Panc1 (cell line): ENCODE data around the gene ADPGK. TPM values are rescaled to one million over a fixed set of nuclear protein-coding genes. Genes with fewer than 3 reads are reported as not detected.

Experiments
- ATAC-seq: fragments of 200-7000 bp; cut with Tn5 transposase; 2 replicates; pipeline ENCODE4 v1.9.1; 2020; ENCODE audit warnings: mild to moderate bottlenecking, moderate library complexity
- Bru-seq: library from RNA; stranded (reverse); fragments of 400-500 nt; gene quantifications from one replicate; lab custom pipeline; 2021; lab: Mats Ljungman, UMichigan
- BruChase-seq, 2 experiments: library from RNA; stranded (reverse); fragments of 400-500 nt; gene quantifications; one replicate each; lab custom pipeline; 2021; lab: Mats Ljungman, UMichigan
- BruUV-seq: library from RNA; stranded (reverse); fragments of 400-500 nt; replicated peaks from 2 replicates; lab custom pipeline; 2021; lab: Mats Ljungman, UMichigan
- CTCF ChIA-PET: fragments of 300-600 bp; sonication (Branson Sonifier 250); formaldehyde crosslinking; loops from one replicate; lab custom pipeline; 2022; ENCODE audit warnings: antibody characterized with exemption; lab: Charles Lee
- POLR2A ChIA-PET: fragments of 300-600 bp; sonication (Branson Sonifier 250); formaldehyde crosslinking; loops from one replicate; lab custom pipeline; 2022; ENCODE audit warnings: antibody characterized with exemption; lab: Charles Lee
- DNase-seq: peaks from one replicate; pipeline ENCODE4 v3.0.0-alpha.2; 2010; ENCODE audit warnings: low read depth, low spot score
- H3K27ac ChIP-seq: 2 replicates; pipeline ENCODE4 v1.5.1; 2011; ENCODE audit warnings: mild to moderate bottlenecking, low read length, inconsistent platforms
- H3K27me3 ChIP-seq: fragments of 200-500 bp; sonication (Bioruptor generic); 2 replicates; pipeline ENCODE4 v1.6.0; 2014; ENCODE audit warnings: low read length, inconsistent platforms; ENCODE audit not compliant: control insufficient read depth, insufficient read depth
- H3K36me3 ChIP-seq: fragments of 200-500 bp; sonication (Bioruptor generic); 2 replicates; pipeline ENCODE4 v1.5.1; 2014; ENCODE audit warnings: inconsistent platforms, mild to moderate bottlenecking, low read length, moderate library complexity; ENCODE audit not compliant: control insufficient read depth, insufficient read depth
- H3K4me1 ChIP-seq: 2 replicates; pipeline ENCODE4 v1.5.1; 2011; ENCODE audit warnings: inconsistent platforms, mild to moderate bottlenecking, low read length, moderate library complexity; ENCODE audit not compliant: control insufficient read depth, insufficient read depth
- H3K4me3 ChIP-seq, 2 experiments: 2 replicates each; pipeline ENCODE4 v1.5.1; 2011 to 2012; ENCODE audit warnings: low read depth in 2 of 2, low read length in 2 of 2, mild to moderate bottlenecking in 2 of 2, inconsistent platforms in 1 of 2, moderate library complexity in 1 of 2
- H3K9me3 ChIP-seq: fragments of 200-500 bp; sonication (Bioruptor generic); 2 replicates; pipeline ENCODE4 v1.5.1; 2014; ENCODE audit warnings: low read depth, mild to moderate bottlenecking, inconsistent platforms, low read length, moderate library complexity; ENCODE audit not compliant: control insufficient read depth, insufficient read depth
- CTCF ChIP-seq: fragments of 450-650 bp; IDR thresholded peaks from 2 replicates; pipeline ENCODE4 v1.5.1; 2017; ENCODE audit warnings: mild to moderate bottlenecking
- POLR2AphosphoS5 ChIP-seq: IDR thresholded peaks from 2 replicates; pipeline ENCODE4 v1.6.1; 2012; ENCODE audit warnings: mild to moderate bottlenecking, low read depth, low read length, moderate library complexity
- REST ChIP-seq, 2 experiments: IDR thresholded peaks; 2 replicates each; pipeline ENCODE4 v1.6.1; 2011 to 2012; ENCODE audit warnings: low read depth in 2 of 2, control low read depth in 1 of 2, low read length in 1 of 2, mild to moderate bottlenecking in 1 of 2, moderate library complexity in 1 of 2; ENCODE audit not compliant: insufficient read depth in 1 of 2
- SIN3A ChIP-seq: IDR thresholded peaks from 2 replicates; pipeline ENCODE4 v1.6.1; 2012; ENCODE audit warnings: low read depth, mild to moderate bottlenecking, low read length, moderate library complexity, borderline replicate concordance; ENCODE audit not compliant: insufficient read depth
- TCF7L2 ChIP-seq: IDR thresholded peaks from 2 replicates; pipeline ENCODE4 v1.6.1; 2011; ENCODE audit warnings: mild to moderate bottlenecking, low read depth, low read length, inconsistent platforms
- in situ Hi-C: cut with HindIII; loops from 2 replicates; pipeline ENCODE4 v1.10.0; 2016; ENCODE audit warnings: low sequenced_read_pairs, low pct_unique_long_range_greater_than_20kb
- intact Hi-C: fragments of 100-400 bp; cut with micrococcal nuclease; formaldehyde crosslinking; loops from one replicate; pipeline ENCODE4 v1.10.0; 2022; ENCODE audit not compliant: unreplicated experiment
- long read RNA-seq: library from polyadenylated mRNA; unstranded; transcript quantifications from one replicate; pipeline ENCODE4 v2.0.0, GENCODE V29; 2021; ENCODE audit not compliant: unreplicated experiment
- polyA plus RNA-seq: library from polyadenylated mRNA; unstranded; fragments of >200 nt; gene quantifications from one replicate; pipeline ENCODE4 v1.2.1, GENCODE V29; 2012; ENCODE audit warnings: missing spikeins; ENCODE audit not compliant: insufficient read length
- total RNA-seq: library from RNA; stranded (reverse); gene quantifications from one replicate; pipeline ENCODE4 v1.2.1, GENCODE V29; 2021; ENCODE audit not compliant: unreplicated experiment

Gene ADPGK
- total RNA-seq (63.1 TPM), Bru-seq, nascent RNA (percentile 88 among the genes with signal in this experiment), BruChase-seq, experiment 1, labeled RNA remaining after a 2-hour chase (percentile 89 among the genes with signal in this experiment), BruChase-seq, experiment 2, labeled RNA remaining after a 6-hour chase (percentile 88 among the genes with signal in this experiment)
- 31.0 TPM for polyA plus RNA-seq
- long read RNA-seq, transcript ADPGK-201 (7 exons, 2,557 nt), result major isoform, 34 of 218 reads
- long read RNA-seq, partial matches to known transcripts, result 15 of 218 reads
- long read RNA-seq, other reads (novel, unspliced or antisense), result 165 of 218 reads

- Histone ChIP-seq H3K4me3 (peak within 1 kb of the TSS; percentile 91 to 99), H3K27ac (peak within 1 kb of the TSS; percentile 95), H3K9me3 (no peaks in the 10 kb centered on the region), H3K4me1 (peaks cover 5% of the 10 kb centered on the region), H3K27me3 (no peaks in the 10 kb centered on the region; the same call in 1 of the 2 replicates), H3K36me3 (no peaks in the 10 kb centered on the region)
- POLR2A ChIA-PET, result interaction anchor here (0.7 kb wide), 1 partner anchor 192 kb away, joined by 3 read pairs; no protein-coding TSS in a partner anchor
- in situ Hi-C loops (no loop called here), intact Hi-C loops (no loop called here)
- ATAC-seq (peak; percentile 98), DNase-seq (peak; percentile 36)
- TF ChIP-seq TCF7L2 (peak; percentile 39; the same call in 1 of the 2 replicates), CTCF (peak; percentile 71), POLR2AphosphoS5 (peak; percentile 92), SIN3A (peak; percentile 98), REST (IDR thresholded peaks at IDR 0.05; ENCODE audit: insufficient read depth in 1 of 2, low read depth in 2 of 2, low read length in 1 of 2) (peak; percentile 13 to 72; a peak in 1 of 4 replicates)
- CTCF ChIA-PET, result no interaction called here
- BruUV-seq, result TSS peak; percentile 81
Observed at GRCh38 chr15:72783640-72784455, at the start of gene ADPGK. ADPGK (minus strand) TSS chr15:72783758; CDS start chr15:72783691, 67 bp downstream.

- POLR2A ChIA-PET, result no interaction called here
- CTCF ChIA-PET, result interaction anchor here (0.5 kb wide), 1 partner anchor 395 kb away, joined by 9 read pairs; no protein-coding TSS in a partner anchor
Observed at GRCh38 chr15:72827226-72827625, 43.7 kb upstream of the ADPGK start.

More at GRCh38 chr15:72827226-72827625, 43.7 kb upstream of the ADPGK start:
- in situ Hi-C loops (no loop called here), intact Hi-C loops (no loop called here)
- TF ChIP-seq CTCF (no peak), POLR2AphosphoS5 (no peak), SIN3A (no peak), REST (IDR thresholded peaks at IDR 0.05; ENCODE audit: insufficient read depth in 1 of 2, low read depth in 2 of 2, low read length in 1 of 2) (no peak)
- Histone ChIP-seq H3K4me1 (no peaks in the 10 kb centered on the region), H3K9me3 (no peaks in the 10 kb centered on the region), H3K36me3 (no peaks in the 10 kb centered on the region), H3K27me3 (peaks cover 13% of the 10 kb centered on the region; the same call in 1 of the 2 replicates), H3K27ac (no peak overlapping the region), H3K4me3 (no peak overlapping the region)
- DNase-seq (no peak), ATAC-seq (no peak)
- BruUV-seq, result no TSS peak
